ENCODE measurements around the gene TUBGCP5. TPM values are rescaled to one million over a fixed set of nuclear protein-coding genes. Genes with fewer than 3 reads are reported as not detected.

Gene TUBGCP5
- total and polyA plus RNA-seq, 2 of the 4 experiments (the other 2 are of a cell fraction), result 13.0 to 19.4 TPM

GRCh38 chr15:23079766-23080165 is 40.4 kb upstream of the TUBGCP5 start:
- dilution Hi-C loops (cut with HindIII; ENCODE audit: low sequenced_read_pairs, unreplicated experiment), result no loop called here
- no peak overlapping the region for H3K9ac ChIP-seq (ENCODE audit: low read depth, low read length)
- BruUV-seq (replicated peaks), result no TSS peak

More at GRCh38 chr15:23079766-23080165, 40.4 kb upstream of the TUBGCP5 start:
- H2BK15ac ChIP-seq (ENCODE audit: low read depth, low read length), result no peak overlapping the region
- H3K4me3 ChIP-seq (ENCODE audit: insufficient read depth, low read depth, low read length), result no peak overlapping the region
- no peak overlapping the region for H3K14ac ChIP-seq (replicated peaks; ENCODE audit: low read depth, low read length)
- H3K9me1 ChIP-seq (ENCODE audit: insufficient read depth, low read length), result no peaks in the 10 kb centered on the region
- H4K91ac ChIP-seq (ENCODE audit: insufficient read depth, low read depth, low read length), result no peak overlapping the region
- CTCF ChIA-PET, result no interaction called here
- H2BK20ac ChIP-seq (ENCODE audit: low read depth, low read length), result no peak overlapping the region
- no peak for DNase-seq
- no peak overlapping the region for H3K56ac ChIP-seq (ENCODE audit: extremely low read depth, insufficient read depth, low read length)
- H4K5ac ChIP-seq (ENCODE audit: low read depth, low read length), result no peak overlapping the region
- H2AFZ ChIP-seq (replicated peaks; ENCODE audit: low read length, poor library complexity), result no peak overlapping the region
- intact Hi-C loops (cut with micrococcal nuclease), result no loop called here
- H3K23ac ChIP-seq (ENCODE audit: low read depth, low read length), result no peak overlapping the region
- no peaks in the 10 kb centered on the region for H4K20me1 ChIP-seq (ENCODE audit: insufficient read depth, low read length)
- H3K9me3 ChIP-seq (ENCODE audit: control insufficient read depth, insufficient read depth, low read length), result no peaks in the 10 kb centered on the region
- H3K4me2 ChIP-seq (ENCODE audit: low read depth, low read length), result no peak overlapping the region
- H3K27ac ChIP-seq (ENCODE audit: insufficient read depth, low read length), result no peak overlapping the region
- no peak overlapping the region for H2BK120ac ChIP-seq (ENCODE audit: low read depth, low read length)
- H3K4ac ChIP-seq (ENCODE audit: low read depth, low read length), result no peak overlapping the region
- no peak overlapping the region for H3K18ac ChIP-seq (ENCODE audit: low read depth, low read length)
- no peak overlapping the region for H2BK5ac ChIP-seq (ENCODE audit: low read depth, low read length, poor library complexity, severe bottlenecking)
- no peak for ATAC-seq (ENCODE audit: low read depth)
- no peak overlapping the region for H4K8ac ChIP-seq (ENCODE audit: low read depth in 2 of 2, low read length in 2 of 2)
- in situ Hi-C loops (cut with MboI; ENCODE audit: low sequenced_read_pairs), result no loop called here
- no peaks in the 10 kb centered on the region for H3K4me1 ChIP-seq (ENCODE audit: control insufficient read depth, insufficient read depth, low read length)
- no peaks in the 10 kb centered on the region for H3K36me3 ChIP-seq (ENCODE audit: control insufficient read depth, insufficient read depth, low read length)
- H3K79me1 ChIP-seq (ENCODE audit: low read depth in 1 of 2, low read length in 2 of 2), result no peaks in the 10 kb centered on the region
- H2AK5ac ChIP-seq (ENCODE audit: low read depth, low read length), result no peak overlapping the region
- no peaks in the 10 kb centered on the region for H3K27me3 ChIP-seq (ENCODE audit: control insufficient read depth, insufficient read depth, low read length)
- no CpG with 5 or more reads among the region's 7 CpGs for WGBS, 2 experiments (ENCODE audit: extremely low coverage in 2 of 2, insufficient read length in 1 of 2)
- no peak overlapping the region for H2AK9ac ChIP-seq (replicated peaks; ENCODE audit: low read depth, low read length, poor library complexity)
- no peak for TF ChIP-seq RCOR1 (IDR thresholded peaks at IDR 0.05; ENCODE audit: insufficient replicate concordance, low read length)
- no peak for TF ChIP-seq RFX5 (IDR thresholded peaks at IDR 0.05; ENCODE audit: low read depth, low read length)
- TF ChIP-seq SMC3 (IDR thresholded peaks at IDR 0.05; ENCODE audit: low read depth, low read length), result no peak
- TF ChIP-seq FOS (IDR thresholded peaks at IDR 0.05; ENCODE audit: low read depth, low read length), result no peak
- no peak for TF ChIP-seq POLR2A (IDR thresholded peaks at IDR 0.05; ENCODE audit: low read depth, low read length)
- TF ChIP-seq ELK1 (IDR thresholded peaks at IDR 0.05; ENCODE audit: borderline replicate concordance, low read depth, low read length), result no peak
- TF ChIP-seq CEBPB (IDR thresholded peaks at IDR 0.05; ENCODE audit: low read depth, low read length), result no peak
- no peak for TF ChIP-seq MAZ (IDR thresholded peaks at IDR 0.05; ENCODE audit: borderline replicate concordance, low read depth, low read length)
- no peak for TF ChIP-seq CHD1 (IDR thresholded peaks at IDR 0.05; ENCODE audit: low read depth, low read length)
- TF ChIP-seq RAD21 (IDR thresholded peaks at IDR 0.05; ENCODE audit: low read length), result no peak
- POLR2A ChIA-PET (ENCODE audit: unreplicated experiment), result no interaction called here

Measured in IMR-90 (cell line).